ENCODE results near the gene TBC1D1.

- TF ChIP-seq CTCF (IDR thresholded peaks at IDR 0.05; ENCODE audit: low read length) (no peak), EZH2phosphoT487 (IDR thresholded peaks at IDR 0.05; ENCODE audit: low read length) (no peak)
These were observed 270.6 kb downstream of the TBC1D1 start for GRCh38 chr4:38161208-38162113.

All from MM.1S (cell line).